Measurements from ENCODE around the gene MFAP4.

MFAP4 gene

DNA sequence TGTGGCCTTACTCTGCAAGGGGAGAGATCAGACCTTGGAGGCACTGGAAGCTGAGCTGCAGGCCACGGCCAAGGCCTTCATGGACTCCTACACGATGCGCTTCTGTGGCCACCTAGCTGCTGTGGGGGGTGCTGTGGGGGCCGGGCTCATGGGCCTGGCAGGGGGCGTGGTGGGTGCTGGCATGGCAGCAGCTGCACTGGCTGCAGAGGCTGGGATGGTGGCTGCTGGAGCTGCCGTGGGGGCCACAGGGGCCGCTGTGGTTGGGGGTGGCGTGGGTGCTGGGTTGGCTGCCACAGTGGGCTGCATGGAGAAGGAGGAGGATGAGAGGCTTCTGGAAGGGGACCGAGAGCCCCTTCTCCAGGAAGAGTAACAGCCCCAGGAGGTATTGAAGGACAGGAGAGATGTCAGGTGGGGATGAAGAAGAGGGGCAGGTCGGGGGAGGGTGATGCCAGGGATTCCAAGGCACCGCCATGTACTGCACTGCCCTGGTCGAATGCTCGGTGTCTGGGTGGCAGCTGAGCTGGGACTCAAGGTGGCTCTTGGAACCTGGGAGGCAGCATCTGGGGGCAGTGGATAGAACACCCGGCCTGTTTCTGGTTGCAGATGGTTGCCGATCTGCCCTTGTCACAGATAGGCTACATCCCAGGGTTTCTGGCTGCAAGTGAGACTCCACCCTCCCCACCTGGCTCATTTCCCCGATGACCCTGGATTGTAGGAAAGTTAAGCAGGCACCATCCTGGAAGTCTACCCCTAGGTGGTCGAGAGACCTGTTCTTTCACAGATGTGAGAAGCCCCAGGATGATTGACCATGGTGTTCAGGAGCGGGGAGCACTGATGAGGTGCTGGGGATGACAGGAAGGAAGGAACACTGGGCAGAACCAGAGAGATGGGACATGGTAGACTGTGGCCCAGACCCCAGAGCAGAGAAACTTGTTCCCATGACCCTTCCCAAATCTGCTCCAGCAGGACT, 29.1 kb upstream of the MFAP4 start:
- H3K4me1 ChIP-seq: no peaks in the 10 kb centered on the region
- no peaks in the 10 kb centered on the region for H3K9me3 ChIP-seq
- TF ChIP-seq, protein P1, sequence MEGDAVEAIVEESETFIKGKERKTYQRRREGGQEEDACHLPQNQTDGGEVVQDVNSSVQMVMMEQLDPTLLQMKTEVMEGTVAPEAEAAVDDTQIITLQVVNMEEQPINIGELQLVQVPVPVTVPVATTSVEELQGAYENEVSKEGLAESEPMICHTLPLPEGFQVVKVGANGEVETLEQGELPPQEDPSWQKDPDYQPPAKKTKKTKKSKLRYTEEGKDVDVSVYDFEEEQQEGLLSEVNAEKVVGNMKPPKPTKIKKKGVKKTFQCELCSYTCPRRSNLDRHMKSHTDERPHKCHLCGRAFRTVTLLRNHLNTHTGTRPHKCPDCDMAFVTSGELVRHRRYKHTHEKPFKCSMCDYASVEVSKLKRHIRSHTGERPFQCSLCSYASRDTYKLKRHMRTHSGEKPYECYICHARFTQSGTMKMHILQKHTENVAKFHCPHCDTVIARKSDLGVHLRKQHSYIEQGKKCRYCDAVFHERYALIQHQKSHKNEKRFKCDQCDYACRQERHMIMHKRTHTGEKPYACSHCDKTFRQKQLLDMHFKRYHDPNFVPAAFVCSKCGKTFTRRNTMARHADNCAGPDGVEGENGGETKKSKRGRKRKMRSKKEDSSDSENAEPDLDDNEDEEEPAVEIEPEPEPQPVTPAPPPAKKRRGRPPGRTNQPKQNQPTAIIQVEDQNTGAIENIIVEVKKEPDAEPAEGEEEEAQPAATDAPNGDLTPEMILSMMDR (IDR thresholded peaks at IDR 0.05; ENCODE audit: low read depth, low read length): no peak
- H3K36me3 ChIP-seq: no peaks in the 10 kb centered on the region
- no peak overlapping the region for H3K4me3 ChIP-seq (ENCODE audit: low read depth, low read length)
- no peak for DNase-seq
- no peaks in the 10 kb centered on the region for H3K27me3 ChIP-seq

DNA sequence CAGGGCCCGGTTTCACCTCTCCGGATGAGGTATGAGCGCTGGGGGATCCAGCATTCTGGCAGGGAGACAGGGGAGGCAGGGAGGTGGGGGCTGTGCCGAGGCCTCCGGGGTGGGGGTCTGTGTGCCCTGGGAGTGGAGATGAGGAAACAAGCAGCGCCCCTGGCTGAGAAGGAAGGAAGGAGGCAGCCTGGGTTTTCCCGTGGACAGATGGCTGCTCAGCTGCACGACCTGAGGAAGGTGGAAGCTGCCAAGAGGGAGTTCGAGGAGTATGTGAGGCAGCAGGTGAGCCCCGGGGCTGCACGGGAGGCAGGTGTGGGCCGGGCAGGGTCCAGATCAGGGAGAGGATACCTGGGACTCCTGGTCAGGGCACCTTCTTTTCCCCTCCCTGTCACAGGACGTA, 28.3 kb upstream of the MFAP4 start:
- no peak for DNase-seq
- Histone ChIP-seq H3K27me3 (no peaks in the 10 kb centered on the region), H3K4me1 (no peaks in the 10 kb centered on the region), H3K9me3 (no peaks in the 10 kb centered on the region), H3K36me3 (no peaks in the 10 kb centered on the region), H3K4me3 (ENCODE audit: low read depth, low read length) (no peak overlapping the region)
- TF ChIP-seq, protein P1 (IDR thresholded peaks at IDR 0.05; ENCODE audit: low read depth, low read length): no peak

DNA sequence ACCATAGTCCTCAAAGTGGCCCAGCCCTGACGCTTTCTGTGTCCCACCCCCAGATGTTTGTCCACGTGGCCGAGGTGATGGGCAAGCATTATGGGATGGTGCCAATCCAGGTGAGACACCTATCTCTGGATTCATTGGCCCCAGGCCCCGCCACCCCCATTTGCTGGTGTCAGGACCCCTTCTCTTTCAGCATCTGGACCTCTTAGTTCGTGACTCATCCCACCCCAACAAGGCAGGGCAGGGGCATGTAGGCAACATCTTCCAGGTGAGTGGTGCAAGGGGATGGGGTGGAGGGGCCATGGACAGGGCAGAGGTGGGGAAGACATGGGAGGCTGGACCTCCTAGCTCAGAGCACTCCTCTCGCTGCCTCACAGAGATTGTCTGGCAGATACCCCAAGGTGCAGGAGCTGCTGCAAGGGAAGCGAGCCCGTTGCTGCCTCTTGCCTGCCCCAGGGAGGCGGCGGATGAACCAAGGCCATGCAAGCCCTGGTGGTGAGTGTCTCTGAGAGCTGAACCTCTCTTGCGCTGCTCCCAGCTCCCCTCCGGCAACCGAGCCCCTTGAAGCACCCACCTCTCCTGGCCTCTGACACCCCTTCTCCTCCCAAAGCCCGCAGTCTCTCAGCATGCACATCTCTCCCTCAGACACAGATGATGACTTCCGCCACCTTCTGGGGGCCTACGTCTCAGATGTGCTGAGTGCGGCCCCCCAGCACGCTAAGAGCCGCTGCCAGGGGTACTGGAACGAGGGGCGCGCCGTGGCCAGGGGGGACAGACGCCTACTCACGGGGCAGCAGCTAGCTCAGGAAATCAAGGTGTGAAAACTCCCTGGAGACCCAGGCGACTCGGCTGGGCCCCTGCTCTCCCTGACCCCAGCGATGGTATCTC, 27.6 kb upstream of the MFAP4 start:
- H3K9me3 ChIP-seq: no peaks in the 10 kb centered on the region
- no peak overlapping the region for H3K4me3 ChIP-seq (ENCODE audit: low read depth, low read length)
- H3K36me3 ChIP-seq: no peaks in the 10 kb centered on the region
- DNase-seq: no peak
- no peaks in the 10 kb centered on the region for H3K27me3 ChIP-seq
- TF ChIP-seq, protein P1 (IDR thresholded peaks at IDR 0.05; ENCODE audit: low read depth, low read length): no peak
- H3K4me1 ChIP-seq: no peaks in the 10 kb centered on the region

DNA sequence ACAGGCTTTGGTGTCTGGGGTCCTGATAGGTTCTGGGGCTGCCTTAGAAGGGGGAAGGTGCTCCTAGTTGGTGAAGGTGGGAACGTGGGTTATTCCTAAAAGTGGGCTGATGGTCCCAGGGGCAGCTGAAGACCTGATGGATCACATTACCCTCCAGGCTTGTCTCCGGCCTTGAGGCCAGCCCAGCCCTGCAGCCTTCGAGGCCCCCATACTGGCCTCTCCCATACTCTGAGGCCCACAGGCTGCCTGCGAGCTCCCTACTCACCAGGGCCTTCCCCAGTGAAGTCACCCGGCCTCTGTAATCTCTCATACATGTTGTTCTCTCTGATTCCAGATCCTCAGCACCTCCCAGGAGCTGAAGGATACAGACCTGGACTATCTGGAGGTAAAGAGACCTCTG, 26.8 kb upstream of the MFAP4 start:
- Histone ChIP-seq H3K36me3 (no peaks in the 10 kb centered on the region), H3K4me1 (no peaks in the 10 kb centered on the region), H3K9me3 (no peaks in the 10 kb centered on the region), H3K4me3 (ENCODE audit: low read depth, low read length) (no peak overlapping the region), H3K27me3 (no peaks in the 10 kb centered on the region)
- TF ChIP-seq, protein P1 (IDR thresholded peaks at IDR 0.05; ENCODE audit: low read depth, low read length): no peak
- no peak for DNase-seq

DNA sequence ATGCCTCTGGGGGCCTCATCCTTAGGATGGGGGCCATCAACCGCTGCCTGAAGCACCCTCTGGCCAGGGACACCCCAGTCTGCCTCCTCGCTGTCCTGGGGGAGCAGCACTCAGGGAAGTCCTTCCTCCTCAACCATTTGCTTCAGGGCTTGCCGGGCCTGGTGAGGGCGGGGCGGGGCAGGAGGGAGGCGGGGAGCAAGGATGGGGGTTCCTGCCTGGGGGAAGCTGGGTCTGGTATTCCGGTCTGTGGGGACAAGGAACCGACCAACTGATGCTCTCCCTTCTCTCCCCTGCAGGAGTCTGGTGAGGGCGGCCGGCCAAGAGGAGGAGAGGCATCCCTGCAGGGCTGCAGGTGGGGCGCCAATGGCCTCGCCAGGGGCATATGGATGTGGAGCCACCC, 26.0 kb upstream of the MFAP4 start:
- TF ChIP-seq, protein P1 (IDR thresholded peaks at IDR 0.05; ENCODE audit: low read depth, low read length): no peak
- DNase-seq: no peak
- Histone ChIP-seq H3K27me3 (no peaks in the 10 kb centered on the region), H3K4me1 (no peaks in the 10 kb centered on the region), H3K9me3 (no peaks in the 10 kb centered on the region), H3K36me3 (no peaks in the 10 kb centered on the region), H3K4me3 (ENCODE audit: low read depth, low read length) (no peak overlapping the region)
